ENCODE data around the gene CLMN.

CLMN gene

DNA sequence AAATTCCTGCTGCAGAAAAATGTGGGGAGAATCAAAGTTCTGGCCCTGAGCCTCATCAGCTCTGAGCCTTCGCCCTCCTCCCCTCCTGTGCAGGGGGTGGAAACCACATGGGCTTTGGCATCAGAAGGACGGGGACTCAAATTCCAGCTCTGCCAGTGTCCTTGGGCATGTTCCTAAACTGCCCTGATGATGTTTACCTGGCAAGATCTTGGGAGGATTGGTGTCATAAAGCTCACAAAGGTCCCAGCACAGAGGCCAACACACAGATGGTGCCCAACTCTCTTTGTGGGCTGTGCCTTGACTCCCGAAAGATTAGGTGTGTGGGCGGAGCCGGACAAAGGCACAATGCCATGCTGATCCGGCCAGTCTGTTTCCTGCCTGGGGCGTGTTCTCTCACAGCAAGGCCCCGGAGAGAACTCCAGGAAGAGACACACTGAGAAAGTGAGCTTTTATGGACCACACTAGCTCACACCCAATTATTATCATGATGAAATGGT, 20.5 kb upstream of the CLMN start:
- no peak for DNase-seq

DNA sequence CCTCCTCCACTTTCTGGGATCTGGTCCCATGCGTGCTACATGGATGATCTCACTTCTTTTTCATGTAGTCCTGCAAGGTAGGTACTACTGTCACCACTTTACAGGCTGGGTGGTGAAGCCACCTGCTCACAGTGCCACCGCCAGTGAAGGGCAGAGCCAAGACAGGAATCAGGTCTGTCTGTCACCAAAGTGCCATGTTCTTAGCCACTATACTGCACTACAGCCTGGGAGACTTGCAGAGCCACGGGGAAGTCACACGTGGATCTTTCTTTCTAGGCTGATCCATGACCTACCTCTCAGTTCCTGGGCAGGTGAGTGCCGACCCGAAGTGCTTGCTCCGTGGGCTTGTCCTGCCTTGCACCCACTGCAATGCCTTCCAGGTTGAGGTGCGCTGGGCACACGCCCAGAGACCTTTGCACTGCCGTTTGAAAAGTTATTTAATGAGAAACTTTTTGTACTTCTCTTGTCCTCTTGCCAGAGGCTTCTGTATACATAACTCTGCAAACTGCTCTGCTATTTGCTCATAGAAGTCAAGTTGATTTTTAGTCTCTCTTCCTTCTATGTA, 19.7 kb upstream of the CLMN start:
- no peak for DNase-seq

DNA sequence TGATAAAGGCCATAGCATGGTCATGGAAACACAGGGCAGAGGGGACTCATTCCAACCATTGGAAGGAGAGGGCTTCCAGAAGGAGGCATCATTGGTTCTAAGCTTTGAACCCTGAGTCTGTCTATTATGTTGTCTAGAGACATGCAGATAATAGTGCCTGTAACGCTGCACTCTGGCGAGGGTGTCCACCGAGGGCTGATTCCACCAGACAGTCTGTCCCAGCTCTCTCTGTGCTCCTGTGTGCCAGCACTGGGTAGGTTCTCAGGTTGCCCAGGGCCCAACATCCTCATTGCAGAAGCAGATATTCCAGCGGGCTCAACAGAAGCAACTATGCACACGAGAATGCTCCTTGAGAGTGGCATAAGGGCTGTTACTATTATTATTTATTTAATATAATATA, 18.7 kb upstream of the CLMN start:
- no peak for DNase-seq

DNA sequence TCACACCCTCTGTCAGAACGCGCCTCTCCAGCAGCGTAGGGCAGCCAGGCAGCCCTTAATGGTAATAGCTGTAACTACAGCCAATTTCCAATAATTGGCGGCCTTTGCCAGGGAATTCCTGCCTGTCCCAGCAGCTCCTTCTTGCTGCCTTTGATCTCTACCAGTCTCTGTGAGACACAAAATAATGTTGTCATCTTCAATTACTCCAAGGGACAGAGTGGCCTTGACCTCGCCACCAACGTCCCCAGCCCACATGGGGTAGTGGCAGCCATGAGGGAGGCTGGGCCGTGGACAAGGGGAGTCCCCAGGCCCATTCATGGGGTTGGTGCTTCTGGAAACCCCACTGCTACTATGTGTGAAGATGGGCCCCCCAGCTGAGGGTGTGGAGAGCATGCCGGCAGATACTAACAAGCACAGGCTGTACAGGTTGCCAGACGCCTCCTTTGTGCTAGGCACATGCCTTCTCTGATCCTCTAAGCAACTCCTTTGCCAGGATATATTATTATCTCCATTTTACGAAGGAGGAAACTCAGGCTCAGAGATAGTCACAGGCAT, 17.4 kb upstream of the CLMN start:
- DNase-seq, result no peak

DNA sequence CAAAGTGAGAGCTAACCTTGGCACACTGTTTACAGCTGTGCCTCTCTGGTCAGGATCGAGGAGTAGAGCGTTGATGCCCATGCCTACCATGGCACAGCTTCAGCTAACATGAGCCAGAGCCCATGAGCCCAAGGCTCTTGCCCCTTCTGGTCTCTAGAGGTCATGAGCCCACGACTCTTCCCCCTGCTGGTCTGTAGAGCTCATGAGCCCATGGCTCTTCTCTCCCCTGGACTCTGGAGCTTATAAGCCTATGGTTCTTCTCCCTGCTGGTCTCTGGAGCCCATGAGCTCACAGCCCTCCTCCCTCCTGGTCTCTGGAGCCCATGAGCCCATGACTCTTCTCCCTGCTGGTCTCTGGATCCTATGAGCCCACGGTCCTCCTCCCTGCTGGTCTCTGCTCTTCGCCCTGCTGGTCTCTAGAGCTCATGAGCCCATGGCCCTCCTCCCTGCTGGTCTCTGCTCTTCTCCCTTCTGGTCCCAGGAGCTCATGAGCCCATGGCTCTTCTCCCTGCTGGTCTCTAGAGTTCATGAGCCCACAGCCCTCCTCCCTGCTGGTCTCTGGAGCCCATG, 16.6 kb upstream of the CLMN start:
- no peak for DNase-seq

DNA sequence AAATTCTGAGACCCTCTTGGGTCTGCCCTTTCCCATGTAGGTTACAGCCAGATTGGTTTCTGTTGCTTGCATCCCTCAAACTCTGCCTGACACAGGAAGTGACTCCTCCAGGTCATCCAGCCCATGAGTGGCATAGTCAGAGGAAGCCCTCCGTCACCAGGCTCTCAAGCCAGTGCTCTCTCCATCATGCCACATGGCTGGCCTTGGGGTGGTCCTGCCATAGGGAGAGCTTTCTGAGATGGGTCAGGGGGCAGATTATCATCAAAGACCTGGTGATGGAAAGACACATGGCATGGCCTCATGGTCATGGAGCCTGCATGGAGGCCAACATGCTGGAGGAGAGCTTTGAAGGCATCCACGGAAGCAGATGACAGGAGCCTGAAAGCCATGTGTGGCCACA, 15.4 kb upstream of the CLMN start:
- DNase-seq, result no peak

DNA sequence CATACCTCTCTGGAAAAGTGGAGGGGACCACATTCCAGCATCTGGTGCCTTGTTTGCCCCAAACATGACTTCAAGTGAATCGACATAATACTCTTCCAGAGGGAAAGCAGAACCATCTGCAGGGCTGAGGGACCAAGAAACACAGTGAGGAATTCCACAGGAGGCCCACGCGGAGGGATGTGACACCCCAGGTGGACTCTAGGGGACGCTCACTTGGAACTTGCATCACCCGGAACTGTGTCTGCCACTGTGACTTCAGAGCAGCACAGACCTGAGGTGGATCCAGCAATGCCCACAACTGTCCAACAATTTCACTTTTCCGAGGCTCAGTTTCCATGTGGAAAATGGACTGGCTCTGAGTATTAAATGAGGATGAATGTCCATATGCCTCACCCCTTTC, 14.3 kb upstream of the CLMN start:
- DNase-seq, result no peak

DNA sequence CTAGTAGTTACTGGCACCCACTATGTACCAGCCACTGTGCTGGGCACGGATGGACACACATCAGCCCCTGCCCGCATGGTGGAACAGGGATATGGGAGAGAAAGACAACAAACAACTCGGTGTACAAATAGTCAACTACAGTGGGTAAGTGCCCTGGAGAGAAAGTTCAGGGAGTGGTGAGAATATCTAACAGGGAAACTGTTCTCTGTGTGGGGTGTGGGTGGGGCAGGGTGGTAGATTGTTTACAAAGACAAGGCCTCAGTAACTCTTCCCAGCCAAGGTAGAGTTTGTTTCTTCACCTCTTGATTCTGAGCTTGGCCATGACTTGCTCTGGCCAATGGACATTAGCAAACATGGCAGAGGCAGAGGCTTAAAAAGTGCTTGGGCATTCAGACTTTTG, 12.9 kb upstream of the CLMN start:
- DNase-seq, result no peak

DNA sequence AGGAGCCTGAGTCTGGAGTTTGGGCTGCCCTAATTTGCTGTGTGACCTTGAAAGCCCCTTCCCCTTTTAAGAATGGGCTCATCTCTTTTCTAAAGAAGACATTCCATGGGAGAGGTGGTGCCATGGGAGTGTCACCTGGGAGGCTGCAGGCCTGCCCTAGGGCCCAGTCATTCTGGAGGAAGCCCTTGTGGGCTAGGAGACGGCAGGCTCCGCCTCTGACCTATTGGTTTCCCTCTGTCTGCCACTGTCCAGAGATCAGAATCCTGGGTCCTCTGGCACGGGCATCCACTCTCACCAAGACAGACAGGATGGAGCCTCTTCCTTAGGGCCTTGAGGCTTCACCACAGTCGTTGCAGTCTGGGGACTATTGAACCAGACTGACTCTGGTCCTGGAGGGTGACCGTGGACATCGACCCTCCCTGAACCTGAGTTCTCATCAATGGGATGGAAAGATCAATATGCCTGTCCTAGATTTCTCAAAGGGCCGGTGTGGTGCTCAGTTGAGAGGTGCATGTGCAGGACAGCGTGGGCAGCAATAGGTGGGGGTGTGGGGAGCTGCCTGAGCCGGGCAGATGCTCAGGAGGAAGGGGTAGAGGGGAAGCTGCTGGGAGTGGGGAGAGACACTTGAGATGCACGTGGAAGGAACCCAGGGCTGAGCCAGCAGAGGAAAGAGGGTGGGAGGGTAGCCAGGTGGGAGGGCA, 12.2 kb upstream of the CLMN start:
- DNase-seq, result no peak

DNA sequence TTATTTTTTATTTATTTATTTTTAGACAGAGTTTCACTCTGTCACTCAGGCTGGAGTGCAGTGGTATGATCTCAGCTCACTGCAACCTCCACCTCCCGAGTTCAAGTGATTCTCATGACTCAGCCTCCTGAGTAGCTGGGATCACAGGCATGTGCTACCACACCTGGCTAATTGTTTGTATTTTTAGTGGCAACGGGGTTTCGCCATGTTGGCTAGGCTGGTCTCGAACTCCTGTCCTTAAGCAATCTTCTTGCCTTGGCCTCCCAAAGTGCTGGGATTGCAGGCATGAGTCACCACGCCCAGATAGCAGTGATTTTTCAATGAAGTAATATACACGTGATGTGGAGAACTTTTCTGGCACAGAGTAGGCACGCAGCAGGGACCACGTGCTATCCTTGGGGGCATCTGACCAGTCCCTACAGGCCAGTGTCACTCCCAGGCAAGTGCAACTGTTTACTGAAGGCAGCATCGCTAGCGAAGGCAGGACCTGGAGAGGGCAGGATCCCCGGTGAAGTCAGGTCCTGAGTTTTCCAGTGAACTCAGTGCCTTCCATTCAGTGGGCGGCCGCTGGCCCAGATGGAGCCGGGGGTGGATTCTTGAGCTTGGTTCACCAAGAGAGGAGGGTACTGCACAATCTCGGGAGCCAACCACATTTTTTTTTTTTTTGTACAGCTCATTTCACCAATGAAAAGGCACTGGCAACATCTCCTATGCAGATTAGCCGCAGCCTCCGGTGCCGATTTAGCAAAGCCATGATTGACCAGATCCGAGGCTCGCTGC, 11.1 kb upstream of the CLMN start:
- DNase-seq, result no peak

DNA sequence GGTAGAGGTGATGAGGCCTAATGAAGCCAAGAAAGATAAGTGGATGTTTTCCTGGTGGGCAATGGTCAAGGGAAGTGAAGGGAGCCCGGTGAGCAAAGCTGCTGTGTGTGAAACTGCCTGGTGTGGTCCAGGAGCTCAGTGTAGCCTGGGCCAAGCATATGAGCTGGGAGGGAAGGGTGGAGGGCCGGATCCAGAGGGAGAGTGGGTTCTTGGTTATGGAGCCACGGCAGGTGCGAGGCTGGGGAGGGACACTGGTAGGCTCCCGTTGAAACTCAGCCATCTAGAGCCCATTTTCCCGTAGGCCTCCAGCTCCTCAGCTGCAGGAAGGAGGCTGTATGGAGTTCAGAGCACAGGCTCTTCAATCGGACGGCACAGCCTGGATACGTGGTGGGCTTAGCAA, 10.2 kb upstream of the CLMN start:
- DNase-seq, result no peak

DNA sequence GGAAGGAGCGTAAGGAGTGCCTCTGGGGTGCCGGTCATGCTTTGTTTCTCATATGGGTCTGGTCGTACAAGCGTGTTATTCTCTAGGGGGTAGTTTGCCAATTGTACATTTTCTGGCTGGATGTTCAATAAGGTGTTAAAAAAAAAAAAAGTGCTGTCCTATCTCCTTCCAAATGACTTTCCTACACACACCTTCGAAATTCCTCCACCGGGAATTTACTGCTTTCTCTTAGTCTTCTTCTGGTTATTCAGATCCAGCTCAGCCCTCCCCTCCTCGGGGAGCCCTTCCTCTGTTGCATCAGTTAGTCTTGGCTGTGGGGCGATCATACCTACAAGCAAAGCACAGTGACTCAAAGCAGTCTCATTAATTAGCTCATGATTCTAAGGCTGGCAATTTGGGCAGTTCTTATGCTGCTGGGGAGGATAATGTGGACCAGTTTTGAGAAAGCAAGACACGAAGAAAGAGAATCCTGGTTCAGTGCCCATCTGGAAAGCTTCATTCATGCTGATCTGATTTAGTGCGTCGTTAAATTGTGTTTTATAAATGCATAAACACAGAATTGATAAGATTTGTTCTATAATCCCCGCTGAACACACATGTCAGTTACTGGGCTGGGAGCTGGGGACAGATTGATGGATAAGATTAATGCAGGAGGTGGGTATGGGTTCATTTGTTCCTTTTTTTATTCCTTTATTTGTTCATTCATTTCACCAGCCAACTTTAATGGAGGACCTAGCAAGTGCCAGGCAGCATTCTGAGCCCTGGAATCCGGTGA, 9.2 kb upstream of the CLMN start:
- DNase-seq, result no peak

DNA sequence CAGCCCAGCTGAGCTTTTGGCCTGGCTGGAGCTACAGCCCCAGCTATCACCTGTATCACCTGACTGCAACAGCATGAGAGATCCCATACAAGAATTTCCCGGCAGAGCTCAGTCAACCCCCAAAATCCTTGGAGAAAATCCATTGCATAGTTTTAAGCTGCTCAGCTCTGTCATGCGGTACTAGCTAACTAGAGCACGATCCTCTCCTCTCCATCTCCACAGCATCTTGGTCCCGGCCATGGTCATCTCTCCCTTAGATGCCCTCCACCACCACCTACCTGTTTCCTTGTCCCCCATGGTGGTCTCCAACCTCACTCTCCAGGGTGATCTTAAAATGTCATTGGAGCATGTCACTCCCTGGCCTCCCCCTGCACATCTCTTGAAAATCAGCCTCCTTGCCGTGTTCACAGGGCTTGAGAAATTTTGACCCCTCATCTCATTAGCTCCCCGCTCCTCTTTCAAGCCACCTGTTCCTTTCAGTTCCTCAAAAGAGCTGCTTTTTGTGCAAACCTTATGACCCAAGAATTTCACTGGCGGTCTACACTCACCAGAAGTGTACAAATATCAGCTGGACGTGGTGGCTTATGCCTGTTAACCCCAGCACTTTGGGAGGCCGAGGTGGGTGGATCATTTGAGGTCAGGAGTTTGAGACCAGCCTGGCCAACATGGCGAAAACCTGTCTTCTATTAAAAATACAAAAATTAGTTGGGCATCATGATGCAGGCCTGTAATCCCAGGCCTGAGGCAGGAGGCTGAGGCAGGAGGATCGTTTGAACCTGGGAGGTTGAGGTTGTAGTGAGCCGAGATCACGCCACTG, 8.1 kb upstream of the CLMN start:
- no peak for DNase-seq

DNA sequence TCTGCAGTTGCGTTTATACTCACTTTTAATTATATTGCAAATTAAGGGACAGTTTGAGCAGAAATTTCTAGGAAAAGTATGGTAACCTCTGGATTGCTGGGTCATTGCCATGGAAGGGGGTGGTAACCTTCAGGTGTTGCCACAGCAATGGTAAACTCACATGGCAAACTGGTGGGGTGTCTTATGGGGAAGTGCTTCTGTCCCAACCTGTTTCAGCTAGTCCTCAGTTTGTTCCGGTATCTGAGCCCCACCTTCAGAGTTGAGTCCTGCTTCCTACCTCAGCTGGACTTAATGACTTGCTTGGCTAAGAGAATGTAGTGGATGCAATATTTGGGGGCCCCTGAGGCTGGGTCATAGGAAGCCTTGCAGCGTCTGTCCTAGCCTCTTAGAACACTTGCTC, 7.3 kb upstream of the CLMN start:
- no peak for DNase-seq

DNA sequence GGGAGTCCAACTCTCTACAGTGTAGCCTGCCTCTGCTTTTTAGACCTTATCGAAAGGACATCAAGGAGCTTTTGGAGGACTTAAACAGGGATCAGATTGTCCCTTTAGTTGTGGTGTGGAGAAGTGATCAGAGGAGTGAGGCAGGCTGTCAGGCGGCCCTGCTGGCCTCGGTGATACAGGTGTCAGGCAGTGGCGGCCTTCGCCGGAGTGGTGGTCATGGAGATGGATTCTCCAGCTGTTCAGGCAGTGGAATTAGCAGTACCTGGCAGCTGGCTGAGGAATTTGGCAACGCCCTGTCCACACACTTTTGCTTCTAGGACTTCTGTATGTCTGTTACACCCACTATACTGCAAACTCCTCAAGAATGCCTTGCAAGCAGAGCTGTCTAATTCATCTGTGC, 4.2 kb upstream of the CLMN start:
- no peak for DNase-seq

DNA sequence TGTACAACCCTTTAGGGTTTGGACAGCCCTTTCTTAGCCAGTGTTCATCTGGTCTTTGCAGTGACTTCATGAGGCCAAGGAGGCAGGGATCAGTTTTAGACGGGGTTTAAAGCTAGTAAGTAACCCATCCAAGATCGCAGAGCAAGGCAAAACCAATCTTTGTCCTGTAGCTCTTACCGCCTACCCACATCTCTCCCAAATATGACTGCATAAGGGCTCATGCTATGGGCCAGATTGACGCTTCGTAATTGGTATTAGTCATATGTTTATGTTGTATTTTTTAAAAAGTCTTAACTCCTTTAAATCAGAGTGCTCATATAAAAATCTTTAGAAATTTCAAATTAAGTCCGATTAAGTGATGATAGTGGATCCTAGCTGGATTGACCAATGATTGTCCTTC, 3.7 kb upstream of the CLMN start:
- no peak for DNase-seq

DNA sequence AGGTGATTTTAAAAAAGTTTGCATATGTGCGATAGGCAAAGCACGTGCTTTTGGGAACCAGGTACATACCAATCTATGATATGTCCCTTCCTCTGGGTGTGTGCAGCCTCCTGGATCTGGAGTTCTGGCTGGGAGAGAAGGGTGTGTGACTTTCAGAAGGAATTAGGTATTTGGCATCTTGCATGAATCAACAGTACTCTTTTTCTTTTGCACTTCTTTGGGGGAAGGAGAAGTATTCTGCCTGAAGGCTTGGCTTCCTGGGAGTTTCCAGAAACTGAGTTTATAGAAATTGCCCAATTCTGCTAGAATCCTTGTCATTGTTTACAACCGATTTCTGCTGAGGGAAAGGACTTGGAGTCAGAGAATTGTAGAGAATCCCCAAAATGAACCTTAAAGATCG, 2.9 kb upstream of the CLMN start:
- DNase-seq, result no peak

DNA sequence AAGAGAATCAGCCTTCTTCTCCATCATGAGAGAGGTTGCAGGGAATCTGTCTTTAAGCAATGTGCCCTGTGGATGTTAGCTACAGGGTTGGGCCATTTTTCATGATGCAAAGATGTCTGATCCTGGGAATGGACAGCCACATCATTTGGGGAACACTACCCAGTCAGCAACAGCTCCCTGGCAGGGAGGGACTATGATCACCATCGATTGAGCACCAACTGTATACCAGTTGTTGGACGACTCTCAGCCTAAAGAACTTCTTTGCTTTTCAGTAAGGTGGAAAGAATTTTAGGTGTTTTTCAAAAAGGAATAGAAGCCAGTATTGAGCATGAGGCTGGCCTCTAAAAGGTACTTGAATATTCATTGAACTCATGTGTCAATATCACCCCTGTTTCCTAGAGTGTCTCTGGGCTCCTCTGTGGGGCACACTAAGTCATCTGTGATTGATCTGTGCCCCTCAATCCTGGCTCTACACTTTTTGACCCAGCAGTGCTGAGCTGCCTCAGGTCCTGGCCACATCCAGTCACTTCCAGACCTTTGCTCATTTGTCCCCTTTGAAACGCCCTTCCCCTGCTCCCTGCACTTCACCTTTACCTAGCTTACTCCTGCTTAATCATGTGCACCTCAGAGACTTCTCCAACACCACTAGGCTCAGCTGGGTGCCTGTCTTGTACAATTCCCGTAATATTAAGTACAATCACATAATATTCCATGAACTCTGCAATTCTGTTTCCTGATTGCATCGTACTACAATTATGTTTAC, 2.2 kb upstream of the CLMN start:
- DNase-seq, result no peak

DNA sequence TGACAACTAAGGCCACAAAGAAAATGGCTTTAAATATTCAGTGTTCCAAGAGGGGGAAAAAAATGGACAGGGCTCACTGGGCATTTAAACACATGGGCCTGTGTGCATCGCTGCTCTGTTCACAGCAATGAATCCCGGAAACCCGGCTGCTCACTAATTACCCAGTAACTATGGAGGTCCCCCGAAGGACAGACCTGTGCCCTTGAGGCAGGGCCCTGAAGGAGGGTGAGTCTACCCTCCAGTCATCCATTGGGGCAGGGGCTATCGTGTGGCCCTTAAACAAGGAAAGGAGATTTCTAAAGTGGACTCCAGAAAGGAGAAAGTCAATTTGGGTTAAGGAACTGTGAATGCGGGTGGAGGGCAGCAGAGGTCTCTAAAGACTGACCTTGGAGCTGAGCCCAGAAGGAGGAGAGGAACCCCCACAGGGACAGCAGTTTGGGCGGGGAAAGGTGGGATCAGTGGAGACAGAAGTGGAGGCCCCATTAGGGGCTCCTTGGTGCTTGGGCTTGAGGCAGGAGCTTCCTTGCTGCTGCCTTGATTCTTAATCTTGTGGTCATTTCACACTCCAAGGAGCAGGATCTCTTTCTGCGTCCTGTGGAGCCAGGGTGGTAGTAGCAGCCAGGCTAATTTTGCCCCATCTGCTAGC, 1.4 kb upstream of the CLMN start:
- no peak for DNase-seq

DNA sequence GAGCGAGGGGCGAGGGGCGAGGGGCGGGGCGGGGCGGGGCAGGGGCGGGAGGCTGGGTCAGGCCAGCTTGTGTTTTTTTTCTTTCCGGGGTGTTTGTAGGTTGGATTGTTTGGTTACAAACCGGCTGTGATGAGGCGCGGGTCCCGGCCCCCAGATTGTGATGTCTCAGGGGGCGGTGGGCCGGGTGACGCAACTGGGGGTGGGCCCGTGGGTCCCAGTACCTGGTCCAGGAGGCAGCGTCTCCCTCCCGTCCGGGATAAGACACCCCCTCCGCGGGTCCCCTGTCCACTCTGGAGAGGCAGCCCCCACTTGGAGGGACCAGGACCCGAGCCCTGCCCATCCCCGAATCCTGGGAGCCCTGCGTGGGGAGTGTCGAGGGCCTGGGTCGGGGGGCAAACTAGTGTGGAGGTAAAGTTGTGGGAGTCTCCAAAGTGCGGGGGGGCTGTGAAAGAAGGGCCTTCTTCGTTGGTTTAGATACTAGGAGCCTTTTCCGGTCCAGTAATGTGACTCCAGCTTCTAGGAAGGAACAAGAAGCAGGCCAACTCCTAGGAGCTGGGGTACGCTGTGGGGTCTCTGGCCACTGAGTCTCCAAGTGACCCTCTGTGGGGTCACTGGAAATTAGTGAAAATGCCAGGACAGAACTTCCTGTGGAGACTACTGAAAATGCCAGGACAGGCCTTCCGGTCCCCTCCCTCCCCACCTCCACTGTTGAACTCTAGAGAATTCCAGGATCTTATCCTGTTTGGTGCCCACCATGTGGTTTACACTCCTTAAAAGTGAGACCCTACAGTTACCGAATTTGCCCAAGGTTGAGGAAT, 579 bp upstream of the CLMN start:
- no peak for DNase-seq
